Measurements from ENCODE around the gene HSPA14. TPM values are rescaled to one million over a fixed set of nuclear protein-coding genes. Genes with fewer than 3 reads are reported as not detected.

HSPA14 gene
- polyA plus RNA-seq, 1 experiment = 14.9 TPM

DNA sequence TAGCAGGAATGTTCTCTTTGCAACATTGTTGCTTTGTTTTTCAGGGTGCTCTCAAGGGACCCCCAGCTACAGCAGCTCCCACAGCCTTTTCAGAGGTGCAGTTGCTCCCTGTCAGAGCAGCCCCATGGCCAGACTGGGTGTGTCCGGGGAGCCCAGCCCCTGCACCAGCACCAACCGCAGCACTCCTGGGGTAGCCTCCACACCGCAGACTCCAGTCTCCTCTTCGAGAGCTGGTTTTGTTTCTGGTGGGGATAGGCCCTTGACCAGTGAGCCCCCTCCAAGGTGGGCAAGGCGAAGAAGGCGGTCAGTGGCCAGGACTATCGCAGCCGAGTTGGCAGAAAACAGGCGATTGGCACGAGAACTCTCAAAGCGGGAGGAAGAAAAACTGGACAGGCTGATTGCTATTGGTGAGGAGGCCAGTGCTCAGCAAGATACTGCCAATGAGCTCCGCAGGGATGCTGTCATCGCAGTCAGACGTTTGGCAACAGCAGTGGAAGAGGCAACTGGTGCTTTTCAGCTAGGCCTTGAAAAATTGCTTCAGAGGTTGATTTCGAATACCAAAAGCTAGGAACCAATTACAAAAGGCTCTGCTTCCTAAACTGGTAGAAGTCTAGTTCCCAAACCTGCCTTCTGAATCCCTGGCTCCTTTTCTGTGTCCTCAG lies 5.4 kb downstream of the HSPA14 start:
- no peak overlapping the region for H3K4me3 ChIP-seq (ENCODE audit: low read depth, low read length)
- CTCF ChIA-PET = interaction anchor here (0.5 kb wide), 1 partner anchor 658 kb away, joined by 4 read pairs; no protein-coding TSS in a partner anchor
- no peaks in the 10 kb centered on the region for H3K27me3 ChIP-seq (ENCODE audit: control insufficient read depth, insufficient read depth, low read length)
- peaks cover 4% of the 10 kb centered on the region; the same call in 1 of the 2 replicates for H3K9me3 ChIP-seq (ENCODE audit: control insufficient read depth, insufficient read depth, low read length)
- POLR2A ChIA-PET = no interaction called here
- TF ChIP-seq, protein P1, sequence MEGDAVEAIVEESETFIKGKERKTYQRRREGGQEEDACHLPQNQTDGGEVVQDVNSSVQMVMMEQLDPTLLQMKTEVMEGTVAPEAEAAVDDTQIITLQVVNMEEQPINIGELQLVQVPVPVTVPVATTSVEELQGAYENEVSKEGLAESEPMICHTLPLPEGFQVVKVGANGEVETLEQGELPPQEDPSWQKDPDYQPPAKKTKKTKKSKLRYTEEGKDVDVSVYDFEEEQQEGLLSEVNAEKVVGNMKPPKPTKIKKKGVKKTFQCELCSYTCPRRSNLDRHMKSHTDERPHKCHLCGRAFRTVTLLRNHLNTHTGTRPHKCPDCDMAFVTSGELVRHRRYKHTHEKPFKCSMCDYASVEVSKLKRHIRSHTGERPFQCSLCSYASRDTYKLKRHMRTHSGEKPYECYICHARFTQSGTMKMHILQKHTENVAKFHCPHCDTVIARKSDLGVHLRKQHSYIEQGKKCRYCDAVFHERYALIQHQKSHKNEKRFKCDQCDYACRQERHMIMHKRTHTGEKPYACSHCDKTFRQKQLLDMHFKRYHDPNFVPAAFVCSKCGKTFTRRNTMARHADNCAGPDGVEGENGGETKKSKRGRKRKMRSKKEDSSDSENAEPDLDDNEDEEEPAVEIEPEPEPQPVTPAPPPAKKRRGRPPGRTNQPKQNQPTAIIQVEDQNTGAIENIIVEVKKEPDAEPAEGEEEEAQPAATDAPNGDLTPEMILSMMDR (IDR thresholded peaks at IDR 0.05; ENCODE audit: low read depth, low read length) = no peak
- H3K27ac ChIP-seq (ENCODE audit: low read depth, low read length) = no peak overlapping the region
- DNase-seq (ENCODE audit: low read depth, low spot score) = no peak

GRCh38 chr10:14844948-14845347 lies 6.8 kb downstream of the HSPA14 start:
- POLR2A ChIA-PET = interaction anchor here (0.7 kb wide), 1 partner anchor 1626 kb away, joined by 3 read pairs; no protein-coding TSS in a partner anchor
- no peak for DNase-seq (ENCODE audit: low read depth, low spot score)
- CTCF ChIA-PET = interaction anchor here (1.1 kb wide), 1 partner anchor 399 kb away, joined by 3 read pairs; no protein-coding TSS in a partner anchor
- TF ChIP-seq, protein P1 (IDR thresholded peaks at IDR 0.05; ENCODE audit: low read depth, low read length) = no peak
- Histone ChIP-seq H3K27ac (ENCODE audit: low read depth, low read length) (no peak overlapping the region), H3K4me3 (ENCODE audit: low read depth, low read length) (no peak overlapping the region), H3K9me3 (ENCODE audit: control insufficient read depth, insufficient read depth, low read length) (no peaks in the 10 kb centered on the region), H3K27me3 (ENCODE audit: control insufficient read depth, insufficient read depth, low read length) (no peaks in the 10 kb centered on the region)

- POLR2A ChIA-PET = interaction anchor here (0.6 kb wide), 1 partner anchor 263 kb away, joined by 3 read pairs; no protein-coding TSS in a partner anchor
- H3K27me3 ChIP-seq (ENCODE audit: control insufficient read depth, insufficient read depth, low read length) = no peaks in the 10 kb centered on the region
- H3K9me3 ChIP-seq (ENCODE audit: control insufficient read depth, insufficient read depth, low read length) = no peaks in the 10 kb centered on the region
- DNase-seq (ENCODE audit: low read depth, low spot score) = no peak
- TF ChIP-seq, protein P1 (IDR thresholded peaks at IDR 0.05; ENCODE audit: low read depth, low read length) = no peak
- no peak overlapping the region for H3K4me3 ChIP-seq (ENCODE audit: low read depth, low read length)
- CTCF ChIA-PET = interaction anchor here (1.2 kb wide), 1 partner anchor 29 kb away, joined by 4 read pairs; no protein-coding TSS in a partner anchor
- no peak overlapping the region for H3K27ac ChIP-seq (ENCODE audit: low read depth, low read length)
Measured at GRCh38 chr10:14852236-14852635, 14.1 kb downstream of the HSPA14 start.

- ChIA-PET POLR2A (no interaction called here), CTCF (no interaction called here)
- Histone ChIP-seq H3K9me3 (ENCODE audit: control insufficient read depth, insufficient read depth, low read length) (no peaks in the 10 kb centered on the region), H3K27me3 (ENCODE audit: control insufficient read depth, insufficient read depth, low read length) (no peaks in the 10 kb centered on the region), H3K27ac (ENCODE audit: low read depth, low read length) (no peak overlapping the region), H3K4me3 (ENCODE audit: low read depth, low read length) (no peak overlapping the region)
- DNase-seq (ENCODE audit: low read depth, low spot score) = no peak
- TF ChIP-seq, protein P1 (IDR thresholded peaks at IDR 0.05; ENCODE audit: low read depth, low read length) = no peak
Measured at GRCh38 chr10:14855453-14855852, 17.3 kb downstream of the HSPA14 start.

DNA sequence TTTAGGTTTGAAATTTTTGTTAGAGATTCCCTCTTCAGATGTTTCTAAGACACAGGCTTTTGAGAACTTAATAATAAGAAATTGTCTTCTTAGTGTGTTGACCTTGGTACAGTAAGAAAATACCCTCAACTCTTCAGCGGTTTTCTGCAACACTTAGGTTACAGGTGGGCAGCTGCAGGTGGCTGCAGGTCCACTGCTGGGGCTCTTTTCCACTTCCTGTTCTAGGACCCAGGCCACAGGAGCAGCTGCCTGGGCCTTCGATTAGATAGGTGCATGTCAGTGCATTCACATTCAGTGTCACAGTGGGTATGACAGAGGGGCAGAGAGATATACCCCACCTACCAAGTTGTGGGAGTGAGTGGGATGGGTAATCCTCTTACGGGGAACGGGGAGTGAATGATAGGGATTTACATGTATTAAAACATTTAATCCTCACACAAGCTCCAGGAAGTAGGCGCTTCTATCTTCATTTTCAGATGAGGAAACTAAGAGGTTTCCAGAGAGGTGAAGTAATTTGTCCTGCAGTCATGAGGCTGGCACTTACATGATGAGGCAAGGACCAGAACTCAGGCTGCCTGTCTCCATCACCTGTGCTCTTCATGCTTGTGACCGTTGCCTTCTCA lies 20.3 kb downstream of the HSPA14 start:
- no peaks in the 10 kb centered on the region for H3K9me3 ChIP-seq (ENCODE audit: control insufficient read depth, insufficient read depth, low read length)
- POLR2A ChIA-PET = no interaction called here
- TF ChIP-seq, protein P1 (IDR thresholded peaks at IDR 0.05; ENCODE audit: low read depth, low read length) = no peak
- H3K27ac ChIP-seq (ENCODE audit: low read depth, low read length) = no peak overlapping the region
- no peak for DNase-seq (ENCODE audit: low read depth, low spot score)
- H3K27me3 ChIP-seq (ENCODE audit: control insufficient read depth, insufficient read depth, low read length) = no peaks in the 10 kb centered on the region
- CTCF ChIA-PET = no interaction called here
- H3K4me3 ChIP-seq (ENCODE audit: low read depth, low read length) = no peak overlapping the region

Measured in AG04450 (cell line).